K562 (cell line): ENCODE data around the gene CCT4. TPM values are rescaled to one million over a fixed set of nuclear protein-coding genes. Genes with fewer than 3 reads are reported as not detected.

ENCODE experiments used
- CBFB ChIP-seq: sonication (generic); formaldehyde crosslinking; IDR thresholded peaks from 2 replicates; pipeline ENCODE4 v1.4.0; 2020; ENCODE audit warnings: mild to moderate bottlenecking, missing genetic modification reagents
- CTBP1 ChIP-seq: fragments of 450-650 bp; IDR thresholded peaks from 2 replicates; pipeline ENCODE4 v1.6.1; 2016; ENCODE audit warnings: borderline replicate concordance
- ETS1 ChIP-seq: conservative IDR thresholded peaks from 2 replicates; pipeline ENCODE4 v1.6.1; 2011; ENCODE audit warnings: low read depth, mild to moderate bottlenecking, low read length; ENCODE audit not compliant: control insufficient read depth
- GTF2F1 ChIP-seq: IDR thresholded peaks from 2 replicates; pipeline ENCODE4 v1.6.1; 2011; ENCODE audit warnings: low read depth, low read length, improper control_type of control experiment
- HDAC1 ChIP-seq, 2 experiments: fragments of 450-650 bp; IDR thresholded peaks; 2 replicates each; pipeline ENCODE4 v1.6.1; 2016 to 2017; ENCODE audit warnings: inconsistent platforms in 1 of 2, mild to moderate bottlenecking in 1 of 2, moderate library complexity in 1 of 2
- HOXB6 ChIP-seq: fragments of 250-450 bp; sonication (Bioruptor Pico); IDR thresholded peaks from 2 replicates; pipeline ENCODE4 v1.5.1; 2022; ENCODE audit warnings: mild to moderate bottlenecking, borderline replicate concordance
- JUND ChIP-seq, 2 experiments: IDR thresholded peaks; 2 replicates in 1 of 2; 3 replicates in 1 of 2; pipeline ENCODE4 v1.6.1; 2011; ENCODE audit warnings: borderline replicate concordance in 2 of 2, low read depth in 2 of 2, low read length in 2 of 2, improper control_type of control experiment in 1 of 2, missing biosample characterization in 1 of 2, missing genetic modification characterization in 1 of 2, missing genetic modification reagents in 1 of 2
- NR2C1 ChIP-seq, 2 experiments: fragments of 450-650 bp; IDR thresholded peaks; 2 replicates each; pipeline ENCODE4 v1.6.1; 2017; ENCODE audit warnings: mild to moderate bottlenecking in 2 of 2, antibody characterized with exemption in 1 of 2, inconsistent platforms in 1 of 2, missing compliant biosample characterization in 1 of 2, missing genetic modification characterization in 1 of 2
- PRMT5 ChIP-seq: sonication (generic); formaldehyde crosslinking; IDR thresholded peaks from 2 replicates; pipeline ENCODE4 v1.5.0; 2020; ENCODE audit warnings: missing genetic modification reagents
- TAF1 ChIP-seq: IDR thresholded peaks from 2 replicates; pipeline ENCODE4 v1.6.1; 2011; ENCODE audit warnings: mild to moderate bottlenecking, low read length, moderate library complexity; ENCODE audit not compliant: insufficient read depth, control insufficient read depth, severe bottlenecking; ENCODE audit errors: extremely low read depth
- polyA plus RNA-seq, 8 experiments: library from polyadenylated mRNA; depleted of rRNA in 4 of 8; stranded (reverse) in 5 of 8; unstranded in 3 of 8; fragments of >200 nt; fragmentation: Nextera tagmentation in 2 of 8; fragmentation: Illumina TruSeq in 1 of 8; extraction: Ambion mirVana in 2 of 8; extraction: Trizol in 1 of 8; gene quantifications; 2 replicates each; pipeline versions ENCODE4 v1.2.1 to v1.2.3, GENCODE V29; 2011 to 2014; ENCODE audit warnings: inconsistent platforms in 1 of 8, missing spikeins in 1 of 8
- total RNA-seq, 7 experiments: library from RNA; depleted of rRNA in 6 of 7; stranded (reverse); fragments of >200 nt in 6 of 7; fragmentation: Illumina TruSeq in 2 of 7; extraction: Trizol in 2 of 7; gene quantifications; 2 replicates each; pipeline versions ENCODE4 v1.2.1 to v1.2.3, GENCODE V29; 2011 to 2021; ENCODE audit warnings: low replicate concordance in 1 of 7
- TF ChIP-seq, protein P1 (sequence below): fragments of 250-450 bp; sonication (Bioruptor Pico); IDR thresholded peaks from 2 replicates; pipeline ENCODE4 v1.5.0; 2021; ENCODE audit warnings: mild to moderate bottlenecking, borderline replicate concordance

CCT4 gene
- total and polyA plus RNA-seq, 9 of the 15 experiments (the other 6 are each of a cell fraction or from before 2014, with no cell fraction given): 101 to 368 (median 303) TPM

GRCh38 chr2:61853847-61854563, 34.5 kb downstream of the CCT4 start, which contains the start of gene FAM161A (continued):
- no peak for TF ChIP-seq NR2C1 (IDR thresholded peaks at IDR 0.05)
- no peak for TF ChIP-seq NR2C1 (tag; IDR thresholded peaks at IDR 0.05)
- TF ChIP-seq JUND (IDR thresholded peaks at IDR 0.05; ENCODE audit: borderline replicate concordance, low read depth, low read length): no peak
- no peak for TF ChIP-seq JUND (tag; IDR thresholded peaks at IDR 0.05; ENCODE audit: borderline replicate concordance, low read depth, low read length)
- peak; percentile 71; the same call in 1 of the 2 replicates for TF ChIP-seq ETS1
- no peak for TF ChIP-seq HOXB6 (CRISPR knock-in tag)
- TF ChIP-seq HDAC1 (IDR thresholded peaks at IDR 0.05): peak in 1 of 2 experiments; percentile 68; a peak in 1 of 4 replicates
- no peak for TF ChIP-seq PRMT5 (CRISPR knock-in tag)
- TF ChIP-seq CTBP1: peak; percentile 34; the same call in 1 of the 2 replicates
- TF ChIP-seq, protein P1, sequence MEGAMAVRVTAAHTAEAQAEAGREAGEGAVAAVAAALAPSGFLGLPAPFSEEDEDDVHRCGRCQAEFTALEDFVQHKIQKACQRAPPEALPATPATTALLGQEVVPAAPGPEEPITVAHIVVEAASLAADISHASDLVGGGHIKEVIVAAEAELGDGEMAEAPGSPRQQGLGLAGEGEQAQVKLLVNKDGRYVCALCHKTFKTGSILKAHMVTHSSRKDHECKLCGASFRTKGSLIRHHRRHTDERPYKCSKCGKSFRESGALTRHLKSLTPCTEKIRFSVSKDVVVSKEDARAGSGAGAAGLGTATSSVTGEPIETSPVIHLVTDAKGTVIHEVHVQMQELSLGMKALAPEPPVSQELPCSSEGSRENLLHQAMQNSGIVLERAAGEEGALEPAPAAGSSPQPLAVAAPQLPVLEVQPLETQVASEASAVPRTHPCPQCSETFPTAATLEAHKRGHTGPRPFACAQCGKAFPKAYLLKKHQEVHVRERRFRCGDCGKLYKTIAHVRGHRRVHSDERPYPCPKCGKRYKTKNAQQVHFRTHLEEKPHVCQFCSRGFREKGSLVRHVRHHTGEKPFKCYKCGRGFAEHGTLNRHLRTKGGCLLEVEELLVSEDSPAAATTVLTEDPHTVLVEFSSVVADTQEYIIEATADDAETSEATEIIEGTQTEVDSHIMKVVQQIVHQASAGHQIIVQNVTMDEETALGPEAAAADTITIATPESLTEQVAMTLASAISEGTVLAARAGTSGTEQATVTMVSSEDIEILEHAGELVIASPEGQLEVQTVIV: no peak
- no peak for TF ChIP-seq TAF1
- no peak for TF ChIP-seq GTF2F1
- no peak for TF ChIP-seq CBFB (CRISPR knock-in tag)
